K562 (cell line): ENCODE results near the gene PALLD. TPM values are rescaled to one million over a fixed set of nuclear protein-coding genes. Genes with fewer than 3 reads are reported as not detected.

ENCODE experiments used
- ATAC-seq: fragments of 200-7000 bp; cut with Tn5 transposase; 3 replicates; pipeline ENCODE4 v1.9.1; 2020; ENCODE audit warnings: moderate library complexity
- BruUV-seq: library from RNA; stranded (reverse); fragments of 400-500 nt; replicated peaks from 2 replicates; lab custom pipeline; 2021; lab: Mats Ljungman, UMichigan
- CTCF ChIA-PET: fragments of 300-600 bp; formaldehyde crosslinking; extraction: SDS; loops from one replicate; lab custom pipeline; 2021; ENCODE audit warnings: low intra/inter-chr PET ratio; lab: Yijun Ruan, JAX
- POLR2A ChIA-PET: fragments of 300-600, 350-650 bp; sonication (Branson Sonifier 250); formaldehyde crosslinking; extraction: SDS; loops from one replicate; lab custom pipeline; 2021; ENCODE audit warnings: antibody characterized with exemption, inconsistent platforms; lab: Yijun Ruan, JAX
- DNase-seq, 4 experiments: peaks; one replicate each; pipeline versions ENCODE4 v3.0.0 to v3.0.0-alpha.2; 2011 to 2018; ENCODE audit warnings: low spot score in 3 of 4, mixed read lengths in 3 of 4; ENCODE audit errors: extremely low read depth in 1 of 4
- FAIRE-seq: peaks from 2 replicates; lab custom pipeline; 2011; peaks lifted over from hg19 to GRCh38; lab: Jason Lieb, UNC
- H2AFZ ChIP-seq: 2 replicates; pipeline ENCODE4 v1.6.0; 2011; ENCODE audit warnings: low read depth, low read length, control low read depth, inconsistent platforms
- H3K27ac ChIP-seq: fragments of 200-600 bp; 3 replicates; pipeline ENCODE4 v1.8.0; 2011; ENCODE audit warnings: low read depth, mild to moderate bottlenecking, control low read depth, inconsistent platforms, low read length, moderate library complexity, mixed read lengths; ENCODE audit errors: extremely low read depth
- H3K27me3 ChIP-seq, 2 experiments: fragments of 300-600 bp in 1 of 2; 2 replicates in 1 of 2; 3 replicates in 1 of 2; pipeline versions ENCODE4 v1.6.0 to v1.8.0; 2011; ENCODE audit warnings: inconsistent platforms in 2 of 2, low read length in 2 of 2, mild to moderate bottlenecking in 1 of 2, mixed read lengths in 1 of 2, moderate library complexity in 1 of 2; ENCODE audit not compliant: control insufficient read depth in 2 of 2, insufficient read depth in 2 of 2
- H3K36me3 ChIP-seq: fragments of 300-600 bp; 3 replicates; pipeline ENCODE4 v1.8.0; 2011; ENCODE audit warnings: mild to moderate bottlenecking, low read length, inconsistent platforms; ENCODE audit not compliant: control insufficient read depth, insufficient read depth
- H3K4me1 ChIP-seq, 2 experiments: fragments of 200-600 bp in 1 of 2; replicated peaks in 1 of 2; 2 replicates in 1 of 2; 3 replicates in 1 of 2; pipeline versions ENCODE4 v1.5.1 to v1.8.0; 2011; ENCODE audit warnings: inconsistent platforms in 2 of 2, low read length in 2 of 2, mild to moderate bottlenecking in 1 of 2, mixed read lengths in 1 of 2, moderate library complexity in 1 of 2; ENCODE audit not compliant: control insufficient read depth in 2 of 2, insufficient read depth in 2 of 2
- H3K4me2 ChIP-seq: 2 replicates; pipeline ENCODE4 v1.6.1; 2011; ENCODE audit warnings: low read length, control low read depth, inconsistent platforms, mixed read lengths; ENCODE audit not compliant: insufficient read depth
- H3K4me3 ChIP-seq: fragments of 200-600 bp; sonication (generic), shearing (Covaris generic); 2 replicates; pipeline ENCODE4 v1.5.1; 2016; ENCODE audit warnings: control low read depth, inconsistent platforms
- H3K79me2 ChIP-seq: fragments of 200-600 bp; 3 replicates; pipeline ENCODE4 v1.8.0; 2011; ENCODE audit warnings: low read length, inconsistent platforms; ENCODE audit not compliant: control insufficient read depth, insufficient read depth
- H3K9ac ChIP-seq, 2 experiments: 2 replicates each; pipeline versions ENCODE4 v1.6.0 to v1.6.1; 2011; ENCODE audit warnings: low read depth in 2 of 2, low read length in 2 of 2, control low read depth in 1 of 2, inconsistent platforms in 1 of 2, mild to moderate bottlenecking in 1 of 2, mixed read lengths in 1 of 2; ENCODE audit not compliant: insufficient read depth in 1 of 2
- H3K9me1 ChIP-seq: one replicate; pipeline ENCODE4 v1.6.0; 2011; ENCODE audit warnings: inconsistent platforms, mild to moderate bottlenecking, low read length, moderate library complexity; ENCODE audit not compliant: control insufficient read depth, insufficient read depth
- H3K9me3 ChIP-seq: replicated peaks from 2 replicates; pipeline ENCODE4 v1.5.1; 2011; ENCODE audit warnings: low read depth, low read length, inconsistent platforms; ENCODE audit not compliant: control insufficient read depth, insufficient read depth
- H4K20me1 ChIP-seq: replicated peaks from 2 replicates; pipeline ENCODE4 v1.6.1; 2011; ENCODE audit warnings: low read length, inconsistent platforms, mixed read lengths; ENCODE audit not compliant: control insufficient read depth, insufficient read depth
- GMEB1 ChIP-seq: fragments of 250-450 bp; sonication (Bioruptor Pico); IDR thresholded peaks from 2 replicates; pipeline ENCODE4 v1.4.0; 2020; ENCODE audit warnings: mild to moderate bottlenecking
- POLR2G ChIP-seq: fragments of 200-400 bp; formaldehyde crosslinking; IDR thresholded peaks from 2 replicates; pipeline ENCODE4 v1.6.1; 2017; ENCODE audit warnings: low read depth, mild to moderate bottlenecking, antibody characterized with exemption, low read length, moderate library complexity
- ZNF232 ChIP-seq: sonication (generic); formaldehyde crosslinking; IDR thresholded peaks from 2 replicates; pipeline ENCODE4 v1.8.0; 2022; ENCODE audit warnings: mild to moderate bottlenecking, missing genetic modification reagents
- WGBS: fragments of 100-300 bp; shearing (Covaris generic); methylation state at CpG from one replicate; pipeline ENCODE4 v1.1.6; 2016; ENCODE audit warnings: low coverage, mixed read lengths; ENCODE audit not compliant: insufficient coverage; ENCODE audit errors: missing lambda C conversion rate; 5-methylcytosine and 5-hydroxymethylcytosine counted together
- in situ Hi-C: fragments of 300-500 bp; cut with MboI; formaldehyde crosslinking; loops from 4 replicates; pipeline ENCODE4 v1.15.0; 2018; ENCODE audit warnings: inconsistent platforms, mixed read lengths
- intact Hi-C: fragments of 100-400 bp; cut with micrococcal nuclease; formaldehyde crosslinking; loops from 2 replicates; pipeline ENCODE4 v1.14.2; 2022
- polyA plus RNA-seq, 8 experiments: library from polyadenylated mRNA; depleted of rRNA in 4 of 8; stranded (reverse) in 5 of 8; unstranded in 3 of 8; fragments of >200 nt; fragmentation: Nextera tagmentation in 2 of 8; fragmentation: Illumina TruSeq in 1 of 8; extraction: Ambion mirVana in 2 of 8; extraction: Trizol in 1 of 8; gene quantifications; 2 replicates each; pipeline versions ENCODE4 v1.2.1 to v1.2.3, GENCODE V29; 2011 to 2014; ENCODE audit warnings: inconsistent platforms in 1 of 8, missing spikeins in 1 of 8
- total RNA-seq, 7 experiments: library from RNA; depleted of rRNA in 6 of 7; stranded (reverse); fragments of >200 nt in 6 of 7; fragmentation: Illumina TruSeq in 2 of 7; extraction: Trizol in 2 of 7; gene quantifications; 2 replicates each; pipeline versions ENCODE4 v1.2.1 to v1.2.3, GENCODE V29; 2011 to 2021; ENCODE audit warnings: low replicate concordance in 1 of 7
- TF ChIP-seq, protein P1 (sequence below): conservative IDR thresholded peaks from 2 replicates; pipeline ENCODE4 v1.6.1; 2011; ENCODE audit warnings: low read depth, mild to moderate bottlenecking, low read length; ENCODE audit not compliant: control insufficient read depth

PALLD gene
- total and polyA plus RNA-seq, 9 of the 15 experiments (the other 6 are each of a cell fraction or from before 2014, with no cell fraction given) = 0.01 to 0.35 (median 0.06) TPM; not detected in 3

- no peak overlapping the region for H3K4me2 ChIP-seq
- no peaks in the 10 kb centered on the region for H3K9me1 ChIP-seq
- no peak for DNase-seq
- no peak overlapping the region for H3K27ac ChIP-seq
- H3K36me3 ChIP-seq = no peaks in the 10 kb centered on the region
- no peaks in the 10 kb centered on the region for H3K4me1 ChIP-seq
- H4K20me1 ChIP-seq = no peaks in the 10 kb centered on the region
- FAIRE-seq = no peak
- no peak overlapping the region for H3K9ac ChIP-seq
- no peak for ATAC-seq
- WGBS = 0% methylated on average over 4 of the region's 4 CpGs
- ChIA-PET POLR2A (interaction anchor here (0.9 kb wide), 1 partner anchor 9 kb away, joined by 3 read pairs; no protein-coding TSS in a partner anchor), CTCF (no interaction called here)
- H3K27me3 ChIP-seq = no peaks in the 10 kb centered on the region
- intact Hi-C loops (no loop called here), in situ Hi-C loops (no loop called here)
- H2AFZ ChIP-seq = no peak overlapping the region
- no peaks in the 10 kb centered on the region for H3K9me3 ChIP-seq
- TF ChIP-seq ZNF232 (CRISPR knock-in tag) (no peak), GMEB1 (CRISPR knock-in tag) (no peak), POLR2G (no peak)
- TF ChIP-seq, protein P1, sequence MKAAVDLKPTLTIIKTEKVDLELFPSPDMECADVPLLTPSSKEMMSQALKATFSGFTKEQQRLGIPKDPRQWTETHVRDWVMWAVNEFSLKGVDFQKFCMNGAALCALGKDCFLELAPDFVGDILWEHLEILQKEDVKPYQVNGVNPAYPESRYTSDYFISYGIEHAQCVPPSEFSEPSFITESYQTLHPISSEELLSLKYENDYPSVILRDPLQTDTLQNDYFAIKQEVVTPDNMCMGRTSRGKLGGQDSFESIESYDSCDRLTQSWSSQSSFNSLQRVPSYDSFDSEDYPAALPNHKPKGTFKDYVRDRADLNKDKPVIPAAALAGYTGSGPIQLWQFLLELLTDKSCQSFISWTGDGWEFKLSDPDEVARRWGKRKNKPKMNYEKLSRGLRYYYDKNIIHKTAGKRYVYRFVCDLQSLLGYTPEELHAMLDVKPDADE = no peak
- H3K79me2 ChIP-seq = no peaks in the 10 kb centered on the region
- H3K4me3 ChIP-seq = no peak overlapping the region
- no TSS peak for BruUV-seq
These were observed 111.9 kb downstream of the PALLD start for GRCh38 chr4:168608771-168609170.
